Osteocyte (in vitro differentiated cells): Measurements from ENCODE around the gene OSBPL10. TPM values are rescaled to one million over a fixed set of nuclear protein-coding genes. Genes with fewer than 3 reads are reported as not detected.

ENCODE experiments used
- DNase-seq: peaks from one replicate; pipeline ENCODE4 v3.0.0; 2021; ENCODE audit warnings: mixed read lengths; ENCODE audit not compliant: unreplicated experiment; ENCODE audit errors: extremely low spot score
- H3K27ac Mint-ChIP-seq: one replicate; pipeline ENCODE4 v1.8.0; 2021; ENCODE audit warnings: mild to moderate bottlenecking, mixed read lengths; ENCODE audit not compliant: unreplicated experiment
- H3K27me3 Mint-ChIP-seq: one replicate; pipeline ENCODE4 v1.8.0; 2021; ENCODE audit warnings: mixed read lengths; ENCODE audit not compliant: unreplicated experiment
- H3K36me3 Mint-ChIP-seq: one replicate; pipeline ENCODE4 v1.8.0; 2021; ENCODE audit warnings: mixed read lengths; ENCODE audit not compliant: unreplicated experiment
- H3K4me1 Mint-ChIP-seq: one replicate; pipeline ENCODE4 v1.8.0; 2021; ENCODE audit warnings: mixed read lengths; ENCODE audit not compliant: unreplicated experiment
- H3K4me3 Mint-ChIP-seq: one replicate; pipeline ENCODE4 v1.8.0; 2021; ENCODE audit warnings: mild to moderate bottlenecking, moderate library complexity, mixed read lengths; ENCODE audit not compliant: unreplicated experiment
- H3K9me3 Mint-ChIP-seq: one replicate; pipeline ENCODE4 v1.8.0; 2021; ENCODE audit warnings: mixed read lengths; ENCODE audit not compliant: unreplicated experiment
- total RNA-seq: library from RNA; stranded (reverse); gene quantifications from 2 replicates; pipeline ENCODE4 v1.2.1, GENCODE V29; 2021
- TF ChIP-seq, protein P1 (sequence below): fragments of 200-600 bp; sonication (generic); IDR thresholded peaks from 2 replicates; pipeline ENCODE4 v1.5.0; 2021; ENCODE audit warnings: antibody characterized with exemption, mild to moderate bottlenecking, moderate library complexity

The OSBPL10 gene
- total RNA-seq, 1 donor from 2014 or later, result 21.7 TPM

GRCh38 chr3:31772758-31773473, 208.1 kb downstream of the OSBPL10 start:
- peaks cover 14% of the 10 kb centered on the region for H3K4me1 Mint-ChIP-seq
- peaks cover 7% of the 10 kb centered on the region for H3K36me3 Mint-ChIP-seq
- DNase-seq, result no peak
- no peaks in the 10 kb centered on the region for H3K9me3 Mint-ChIP-seq
- H3K4me3 Mint-ChIP-seq, result no peak overlapping the region
- H3K27me3 Mint-ChIP-seq, result no peaks in the 10 kb centered on the region
- TF ChIP-seq, protein P1, sequence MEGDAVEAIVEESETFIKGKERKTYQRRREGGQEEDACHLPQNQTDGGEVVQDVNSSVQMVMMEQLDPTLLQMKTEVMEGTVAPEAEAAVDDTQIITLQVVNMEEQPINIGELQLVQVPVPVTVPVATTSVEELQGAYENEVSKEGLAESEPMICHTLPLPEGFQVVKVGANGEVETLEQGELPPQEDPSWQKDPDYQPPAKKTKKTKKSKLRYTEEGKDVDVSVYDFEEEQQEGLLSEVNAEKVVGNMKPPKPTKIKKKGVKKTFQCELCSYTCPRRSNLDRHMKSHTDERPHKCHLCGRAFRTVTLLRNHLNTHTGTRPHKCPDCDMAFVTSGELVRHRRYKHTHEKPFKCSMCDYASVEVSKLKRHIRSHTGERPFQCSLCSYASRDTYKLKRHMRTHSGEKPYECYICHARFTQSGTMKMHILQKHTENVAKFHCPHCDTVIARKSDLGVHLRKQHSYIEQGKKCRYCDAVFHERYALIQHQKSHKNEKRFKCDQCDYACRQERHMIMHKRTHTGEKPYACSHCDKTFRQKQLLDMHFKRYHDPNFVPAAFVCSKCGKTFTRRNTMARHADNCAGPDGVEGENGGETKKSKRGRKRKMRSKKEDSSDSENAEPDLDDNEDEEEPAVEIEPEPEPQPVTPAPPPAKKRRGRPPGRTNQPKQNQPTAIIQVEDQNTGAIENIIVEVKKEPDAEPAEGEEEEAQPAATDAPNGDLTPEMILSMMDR, result no peak
- no peak overlapping the region for H3K27ac Mint-ChIP-seq

GRCh38 chr3:31772272-31772671, 208.8 kb downstream of the OSBPL10 start:
- H3K4me1 Mint-ChIP-seq, result peaks cover 14% of the 10 kb centered on the region
- H3K36me3 Mint-ChIP-seq, result peaks cover 7% of the 10 kb centered on the region
- H3K9me3 Mint-ChIP-seq, result no peaks in the 10 kb centered on the region
- TF ChIP-seq, protein P1, result no peak
- H3K27me3 Mint-ChIP-seq, result no peaks in the 10 kb centered on the region
- no peak overlapping the region for H3K27ac Mint-ChIP-seq
- no peak overlapping the region for H3K4me3 Mint-ChIP-seq
- DNase-seq, result no peak

GRCh38 chr3:31770822-31771326, 210.2 kb downstream of the OSBPL10 start:
- DNase-seq, result no peak
- peaks cover 14% of the 10 kb centered on the region for H3K4me1 Mint-ChIP-seq
- H3K27me3 Mint-ChIP-seq, result no peaks in the 10 kb centered on the region
- H3K4me3 Mint-ChIP-seq, result no peak overlapping the region
- no peak overlapping the region for H3K27ac Mint-ChIP-seq
- TF ChIP-seq, protein P1, result no peak
- H3K36me3 Mint-ChIP-seq, result peaks cover 7% of the 10 kb centered on the region
- H3K9me3 Mint-ChIP-seq, result no peaks in the 10 kb centered on the region

- no peak overlapping the region for H3K27ac Mint-ChIP-seq
- TF ChIP-seq, protein P1, result peak; percentile 70
- H3K27me3 Mint-ChIP-seq, result no peaks in the 10 kb centered on the region
- H3K4me1 Mint-ChIP-seq, result peaks cover 14% of the 10 kb centered on the region
- no peak overlapping the region for H3K4me3 Mint-ChIP-seq
- H3K9me3 Mint-ChIP-seq, result no peaks in the 10 kb centered on the region
- H3K36me3 Mint-ChIP-seq, result no peaks in the 10 kb centered on the region
- no peak for DNase-seq
Measured at GRCh38 chr3:31768479-31769125, 212.5 kb downstream of the OSBPL10 start.

DNA sequence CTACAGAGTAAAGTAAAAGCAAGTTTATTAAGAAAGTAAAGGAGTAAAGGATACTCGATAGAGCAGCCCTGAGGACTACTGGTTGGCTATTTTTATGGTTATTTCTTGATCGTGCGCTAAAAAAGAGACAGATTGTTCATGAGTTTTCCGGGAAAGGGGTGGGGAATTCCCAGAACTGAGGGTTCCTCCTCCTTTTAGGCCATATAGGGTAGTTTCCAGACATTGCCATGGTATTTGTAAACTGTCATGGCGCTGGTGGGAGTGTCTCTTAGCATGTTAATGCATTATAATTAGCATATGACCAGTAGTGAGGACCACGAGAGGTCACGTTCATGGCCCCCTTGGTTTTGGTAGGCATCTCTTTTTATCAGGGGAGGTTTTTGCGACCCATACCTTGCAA, 213.1 kb downstream of the OSBPL10 start:
- no peak for DNase-seq
- H3K4me1 Mint-ChIP-seq, result peaks cover 15% of the 10 kb centered on the region
- H3K4me3 Mint-ChIP-seq, result no peak overlapping the region
- no peaks in the 10 kb centered on the region for H3K9me3 Mint-ChIP-seq
- TF ChIP-seq, protein P1, result no peak
- no peaks in the 10 kb centered on the region for H3K36me3 Mint-ChIP-seq
- no peak overlapping the region for H3K27ac Mint-ChIP-seq
- no peaks in the 10 kb centered on the region for H3K27me3 Mint-ChIP-seq
